CD4-positive, CD25-positive, alpha-beta regulatory T cell (primary cell): ENCODE measurements around the gene DGKB. TPM values are rescaled to one million over a fixed set of nuclear protein-coding genes. Genes with fewer than 3 reads are reported as not detected.

Experiments used
- ATAC-seq, 2 donors: fragments of 150-1000 bp; cut with Tn5 transposase; one replicate each; pipeline ENCODE4 v1.10.0; 2021; ENCODE audit warnings: low read depth in 2 of 2, moderate number of reproducible peaks in 2 of 2, moderate library complexity in 1 of 2
- DNase-seq, 3 donors: peaks; one replicate each; pipeline versions ENCODE4 v3.0.0 to v3.0.0-alpha.2; 2012 to 2022; ENCODE audit warnings: mixed read lengths in 1 of 3
- H3K27ac ChIP-seq: one replicate; pipeline ENCODE4 v1.7.0; 2013; ENCODE audit warnings: mild to moderate bottlenecking, low read length; ENCODE audit not compliant: insufficient read depth, poor library complexity, severe bottlenecking
- H3K27me3 ChIP-seq: one replicate; pipeline ENCODE4 v1.7.0; 2013; ENCODE audit warnings: low read length; ENCODE audit not compliant: control insufficient read depth, insufficient read depth
- H3K36me3 ChIP-seq: one replicate; pipeline ENCODE4 v1.7.0; 2013; ENCODE audit warnings: mild to moderate bottlenecking, low read length, moderate library complexity; ENCODE audit not compliant: control insufficient read depth, insufficient read depth
- H3K4me1 ChIP-seq: 2 replicates; pipeline ENCODE4 v1.7.0; 2013; ENCODE audit warnings: mild to moderate bottlenecking, low read length; ENCODE audit not compliant: insufficient read depth, control insufficient read depth, poor library complexity, severe bottlenecking
- H3K4me3 ChIP-seq: one replicate; pipeline ENCODE4 v1.7.0; 2013; ENCODE audit warnings: low read depth, mild to moderate bottlenecking, low read length, moderate library complexity
- H3K9me3 ChIP-seq, 2 experiments: 1 replicate in 1 of 2; 2 replicates in 1 of 2; pipeline ENCODE4 v1.7.0; 2013; ENCODE audit warnings: low read length in 2 of 2, mild to moderate bottlenecking in 1 of 2, moderate library complexity in 1 of 2; ENCODE audit not compliant: control insufficient read depth in 2 of 2
- H3K27ac Mint-ChIP-seq, 3 donors: one replicate each; pipeline ENCODE4 v1.8.0; 2020 to 2022; ENCODE audit warnings: mild to moderate bottlenecking in 3 of 3, mixed read lengths in 3 of 3, moderate library complexity in 2 of 3
- H3K27me3 Mint-ChIP-seq: one replicate; pipeline ENCODE4 v1.8.0; 2022; ENCODE audit warnings: mild to moderate bottlenecking, mixed read lengths
- H3K36me3 Mint-ChIP-seq: one replicate; pipeline ENCODE4 v1.8.0; 2020; ENCODE audit warnings: mixed read lengths
- H3K4me1 Mint-ChIP-seq, 4 donors: one replicate each; pipeline ENCODE4 v1.8.0; 2020 to 2022; ENCODE audit warnings: mixed read lengths in 4 of 4, mild to moderate bottlenecking in 1 of 4
- H3K4me3 Mint-ChIP-seq, 4 donors: one replicate each; pipeline ENCODE4 v1.8.0; 2020 to 2022; ENCODE audit warnings: mild to moderate bottlenecking in 4 of 4, mixed read lengths in 4 of 4, moderate library complexity in 3 of 4
- H3K9me3 Mint-ChIP-seq, 7 donors: one replicate each; pipeline ENCODE4 v1.8.0; 2020 to 2022; ENCODE audit warnings: mixed read lengths in 7 of 7, mild to moderate bottlenecking in 3 of 7, moderate library complexity in 2 of 7
- polyA plus RNA-seq, 4 donors: library from polyadenylated mRNA; unstranded; fragments of 300-500 nt; fragmentation: Illumina TruSeq; gene quantifications; one replicate each; pipeline ENCODE4 v1.2.3, GENCODE V29; 2021
- total RNA-seq: library from RNA; stranded (reverse); gene quantifications from one replicate; pipeline ENCODE4 v1.2.3, GENCODE V29; 2022

Gene DGKB
- total and polyA plus RNA-seq, 5 donors from 2014 or later = not detected

- ATAC-seq (no peak), DNase-seq (no peak)
- Histone ChIP-seq H3K27ac (no peak overlapping the region), H3K4me3 (no peak overlapping the region), H3K9me3 (no peaks in the 10 kb centered on the region), H3K27me3 (no peaks in the 10 kb centered on the region), H3K4me1 (no peaks in the 10 kb centered on the region), H3K36me3 (no peaks in the 10 kb centered on the region)
- Mint-ChIP-seq H3K27ac (no peak overlapping the region), H3K4me1 (no peaks in the 10 kb centered on the region), H3K27me3 (no peaks in the 10 kb centered on the region), H3K4me3 (no peak overlapping the region), H3K9me3 (peaks cover 0 to 6% (median 4%) of the 10 kb centered on the region in 7 donors), H3K36me3 (no peaks in the 10 kb centered on the region)
These were observed 67.2 kb downstream of the DGKB start for GRCh38 chr7:14835384-14835783.

GRCh38 chr7:14834883-14835282 lies 67.7 kb downstream of the DGKB start:
- H3K9me3 Mint-ChIP-seq = peaks cover 0 to 6% (median 3%) of the 10 kb centered on the region in 7 donors

GRCh38 chr7:14834456-14834855 lies 68.1 kb downstream of the DGKB start:
- H3K27ac ChIP-seq = no peak overlapping the region
- H3K4me3 ChIP-seq = no peak overlapping the region
- H3K27me3 ChIP-seq = no peaks in the 10 kb centered on the region
- DNase-seq = no peak
- no peak for ATAC-seq
- Mint-ChIP-seq H3K36me3 (no peaks in the 10 kb centered on the region), H3K9me3 (peaks cover 0 to 6% (median 3%) of the 10 kb centered on the region in 7 donors), H3K4me1 (no peaks in the 10 kb centered on the region), H3K27ac (no peak overlapping the region), H3K4me3 (no peak overlapping the region), H3K27me3 (no peaks in the 10 kb centered on the region)
- no peaks in the 10 kb centered on the region for H3K36me3 ChIP-seq
- no peaks in the 10 kb centered on the region for H3K4me1 ChIP-seq
- H3K9me3 ChIP-seq = no peaks in the 10 kb centered on the region

More at GRCh38 chr7:14834883-14835282, 67.7 kb downstream of the DGKB start:
- H3K4me1 Mint-ChIP-seq = no peaks in the 10 kb centered on the region
- Histone ChIP-seq H3K4me1 (no peaks in the 10 kb centered on the region), H3K27ac (no peak overlapping the region), H3K4me3 (no peak overlapping the region), H3K27me3 (no peaks in the 10 kb centered on the region), H3K9me3 (no peaks in the 10 kb centered on the region), H3K36me3 (no peaks in the 10 kb centered on the region)
- no peak overlapping the region for H3K4me3 Mint-ChIP-seq
- no peaks in the 10 kb centered on the region for H3K36me3 Mint-ChIP-seq
- H3K27me3 Mint-ChIP-seq = no peaks in the 10 kb centered on the region
- H3K27ac Mint-ChIP-seq = no peak overlapping the region
- DNase-seq (no peak), ATAC-seq (no peak)

- no peaks in the 10 kb centered on the region for H3K4me1 Mint-ChIP-seq
- no peaks in the 10 kb centered on the region for H3K4me1 ChIP-seq
- H3K9me3 Mint-ChIP-seq = peaks cover 0 to 6% (median 3%) of the 10 kb centered on the region in 7 donors
- H3K36me3 ChIP-seq = no peaks in the 10 kb centered on the region
- no peak for ATAC-seq
- no peak overlapping the region for H3K27ac ChIP-seq
- no peaks in the 10 kb centered on the region for H3K36me3 Mint-ChIP-seq
- H3K27me3 Mint-ChIP-seq = no peaks in the 10 kb centered on the region
- H3K9me3 ChIP-seq = no peaks in the 10 kb centered on the region
- H3K4me3 Mint-ChIP-seq = no peak overlapping the region
- H3K4me3 ChIP-seq = no peak overlapping the region
- no peak overlapping the region for H3K27ac Mint-ChIP-seq
- no peak for DNase-seq
- H3K27me3 ChIP-seq = no peaks in the 10 kb centered on the region
These were observed 68.8 kb downstream of the DGKB start for GRCh38 chr7:14833707-14834106.

GRCh38 chr7:14828053-14828452 lies 74.5 kb downstream of the DGKB start:
- Histone ChIP-seq H3K4me1 (no peaks in the 10 kb centered on the region), H3K27ac (no peak overlapping the region), H3K36me3 (no peaks in the 10 kb centered on the region), H3K4me3 (no peak overlapping the region), H3K9me3 (no peaks in the 10 kb centered on the region), H3K27me3 (no peaks in the 10 kb centered on the region)
- H3K27ac Mint-ChIP-seq = no peak overlapping the region
- no peaks in the 10 kb centered on the region for H3K36me3 Mint-ChIP-seq
- H3K9me3 Mint-ChIP-seq = peaks cover 0 to 20% (median 4%) of the 10 kb centered on the region in 7 donors
- H3K4me3 Mint-ChIP-seq = no peak overlapping the region
- H3K27me3 Mint-ChIP-seq = no peaks in the 10 kb centered on the region
- ATAC-seq (no peak), DNase-seq (no peak)
- H3K4me1 Mint-ChIP-seq = no peaks in the 10 kb centered on the region

GRCh38 chr7:14826426-14826825 lies 76.1 kb downstream of the DGKB start:
- no peaks in the 10 kb centered on the region for H3K36me3 Mint-ChIP-seq
- Histone ChIP-seq H3K36me3 (no peaks in the 10 kb centered on the region), H3K27me3 (no peaks in the 10 kb centered on the region), H3K27ac (no peak overlapping the region), H3K4me1 (no peaks in the 10 kb centered on the region), H3K4me3 (no peak overlapping the region), H3K9me3 (no peaks in the 10 kb centered on the region)
- no peaks in the 10 kb centered on the region for H3K4me1 Mint-ChIP-seq
- ATAC-seq = no peak
- no peak overlapping the region for H3K4me3 Mint-ChIP-seq
- H3K27ac Mint-ChIP-seq = no peak overlapping the region
- H3K27me3 Mint-ChIP-seq = no peaks in the 10 kb centered on the region
- no peak for DNase-seq
- H3K9me3 Mint-ChIP-seq = peaks cover 1 to 17% (median 7%) of the 10 kb centered on the region in 7 donors

DNA sequence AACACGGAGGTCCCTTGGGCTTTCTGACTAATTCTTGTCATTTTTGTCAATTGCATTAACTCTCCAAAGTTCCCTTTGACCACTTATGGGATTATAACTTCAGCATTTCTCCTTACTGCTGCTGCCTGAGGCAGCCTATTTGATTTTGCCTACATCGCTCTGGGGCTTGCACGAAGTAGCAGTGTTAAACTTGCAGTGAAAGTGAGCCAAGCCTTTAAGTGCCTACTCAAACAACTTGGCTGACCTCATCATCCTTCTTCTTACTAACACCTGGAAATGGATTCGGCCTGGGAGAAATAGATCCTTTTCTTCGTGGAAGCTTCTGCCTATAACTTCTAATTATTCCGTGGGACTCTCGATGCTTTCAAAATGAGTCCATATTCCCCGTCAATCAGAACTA lies 76.6 kb downstream of the DGKB start:
- H3K27me3 Mint-ChIP-seq = no peaks in the 10 kb centered on the region
- no peaks in the 10 kb centered on the region for H3K4me1 Mint-ChIP-seq
- DNase-seq (no peak), ATAC-seq (no peak)
- no peak overlapping the region for H3K27ac Mint-ChIP-seq
- no peaks in the 10 kb centered on the region for H3K27me3 ChIP-seq
- no peak overlapping the region for H3K4me3 ChIP-seq
- H3K27ac ChIP-seq = no peak overlapping the region
- H3K9me3 Mint-ChIP-seq = peaks cover 1 to 17% (median 7%) of the 10 kb centered on the region in 7 donors
- H3K4me1 ChIP-seq = no peaks in the 10 kb centered on the region
- no peaks in the 10 kb centered on the region for H3K36me3 Mint-ChIP-seq
- H3K9me3 ChIP-seq = no peaks in the 10 kb centered on the region
- no peaks in the 10 kb centered on the region for H3K36me3 ChIP-seq
- H3K4me3 Mint-ChIP-seq = no peak overlapping the region

DNA sequence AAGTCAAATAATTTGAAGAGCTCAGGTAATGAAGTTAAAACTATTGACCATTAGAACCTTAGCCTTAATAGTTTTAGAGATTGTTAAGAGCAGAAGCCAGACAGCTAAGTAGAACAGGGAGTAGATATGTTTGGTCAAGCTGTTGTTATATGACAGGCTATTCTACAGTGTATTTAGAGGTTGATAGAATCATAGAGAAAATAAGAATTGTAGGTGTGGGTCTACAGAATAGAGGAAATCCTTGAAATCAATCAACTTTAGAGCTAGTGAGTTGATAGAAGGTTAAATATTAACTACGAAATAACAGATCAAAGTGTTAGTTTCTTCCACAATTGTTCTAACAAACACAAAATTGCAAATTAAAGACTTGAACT lies 80.1 kb downstream of the DGKB start:
- DNase-seq (no peak), ATAC-seq (no peak)
- Histone ChIP-seq H3K27me3 (no peaks in the 10 kb centered on the region), H3K36me3 (no peaks in the 10 kb centered on the region), H3K4me3 (no peak overlapping the region), H3K4me1 (no peaks in the 10 kb centered on the region), H3K27ac (no peak overlapping the region), H3K9me3 (no peaks in the 10 kb centered on the region)
- Mint-ChIP-seq H3K4me1 (no peaks in the 10 kb centered on the region), H3K9me3 (peaks cover under 1 to 15% (median 3%) of the 10 kb centered on the region in 7 donors), H3K27me3 (no peaks in the 10 kb centered on the region), H3K4me3 (no peak overlapping the region), H3K36me3 (no peaks in the 10 kb centered on the region), H3K27ac (no peak overlapping the region)
